HL-60 (cell line): ENCODE data around the gene MAP3K5.

ENCODE experiments used
- DNase-seq, 2 experiments: peaks; one replicate each; pipeline ENCODE4 v3.0.0-alpha.2; 2010 to 2020; ENCODE audit warnings: low read depth in 1 of 2, low spot score in 1 of 2
- H3K27ac ChIP-seq: fragments of 250-450 bp; sonication (Bioruptor Pico); replicated peaks from 2 replicates; pipeline ENCODE4 v1.5.1; 2020; ENCODE audit warnings: mild to moderate bottlenecking, moderate library complexity
- H3K27me3 ChIP-seq: fragments of 250-450 bp; sonication (Bioruptor Pico); 2 replicates; pipeline ENCODE4 v1.5.1; 2021; ENCODE audit warnings: mild to moderate bottlenecking, moderate library complexity; ENCODE audit not compliant: insufficient read depth, poor library complexity, severe bottlenecking
- H3K4me3 ChIP-seq: replicated peaks from 2 replicates; pipeline ENCODE4 v1.5.1; 2011; ENCODE audit warnings: mild to moderate bottlenecking, control low read depth, low read length; ENCODE audit not compliant: insufficient read depth
- CTCF ChIP-seq: IDR thresholded peaks from one replicate; pipeline ENCODE4 v1.5.1; 2011; ENCODE audit warnings: low read length, control low read depth, inconsistent platforms; ENCODE audit not compliant: insufficient read depth
- GABPA ChIP-seq: IDR thresholded peaks from 2 replicates; pipeline ENCODE4 v1.6.1; 2012; ENCODE audit warnings: low read depth
- POLR2AphosphoS5 ChIP-seq: IDR thresholded peaks from 2 replicates; pipeline ENCODE4 v1.6.1; 2012; ENCODE audit warnings: low read depth
- SPI1 ChIP-seq: IDR thresholded peaks from 2 replicates; pipeline ENCODE4 v1.6.1; 2012; ENCODE audit warnings: low read depth, mild to moderate bottlenecking, borderline replicate concordance
- TF ChIP-seq, protein P1 (sequence below): IDR thresholded peaks from 2 replicates; pipeline ENCODE4 v1.6.1; 2012; ENCODE audit warnings: low read depth; ENCODE audit not compliant: insufficient replicate concordance

The MAP3K5 gene

DNA sequence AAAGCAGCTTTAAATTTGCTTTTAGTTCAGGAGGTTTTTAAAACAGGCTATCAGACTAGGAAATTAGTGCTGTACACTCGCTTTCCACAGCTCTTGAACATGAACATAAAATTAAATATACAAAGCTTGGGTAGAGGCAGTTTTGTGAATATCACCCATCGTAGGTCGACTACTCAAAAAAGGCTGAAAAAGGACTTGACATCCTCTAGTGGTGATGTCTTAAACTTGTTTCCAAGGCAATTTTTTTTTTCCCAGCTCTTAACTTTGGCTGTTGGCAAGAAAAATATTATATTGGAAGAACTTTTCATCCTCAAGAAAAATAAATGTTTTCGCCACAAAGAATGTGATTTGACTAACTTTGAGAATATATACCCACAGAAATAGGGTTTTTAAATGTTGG, 244.9 kb downstream of the MAP3K5 start:
- no peak for DNase-seq
- H3K27me3 ChIP-seq: peaks cover 34% of the 10 kb centered on the region
- peak; percentile 50 for TF ChIP-seq CTCF
- no peak for TF ChIP-seq SPI1
- TF ChIP-seq, protein P1, sequence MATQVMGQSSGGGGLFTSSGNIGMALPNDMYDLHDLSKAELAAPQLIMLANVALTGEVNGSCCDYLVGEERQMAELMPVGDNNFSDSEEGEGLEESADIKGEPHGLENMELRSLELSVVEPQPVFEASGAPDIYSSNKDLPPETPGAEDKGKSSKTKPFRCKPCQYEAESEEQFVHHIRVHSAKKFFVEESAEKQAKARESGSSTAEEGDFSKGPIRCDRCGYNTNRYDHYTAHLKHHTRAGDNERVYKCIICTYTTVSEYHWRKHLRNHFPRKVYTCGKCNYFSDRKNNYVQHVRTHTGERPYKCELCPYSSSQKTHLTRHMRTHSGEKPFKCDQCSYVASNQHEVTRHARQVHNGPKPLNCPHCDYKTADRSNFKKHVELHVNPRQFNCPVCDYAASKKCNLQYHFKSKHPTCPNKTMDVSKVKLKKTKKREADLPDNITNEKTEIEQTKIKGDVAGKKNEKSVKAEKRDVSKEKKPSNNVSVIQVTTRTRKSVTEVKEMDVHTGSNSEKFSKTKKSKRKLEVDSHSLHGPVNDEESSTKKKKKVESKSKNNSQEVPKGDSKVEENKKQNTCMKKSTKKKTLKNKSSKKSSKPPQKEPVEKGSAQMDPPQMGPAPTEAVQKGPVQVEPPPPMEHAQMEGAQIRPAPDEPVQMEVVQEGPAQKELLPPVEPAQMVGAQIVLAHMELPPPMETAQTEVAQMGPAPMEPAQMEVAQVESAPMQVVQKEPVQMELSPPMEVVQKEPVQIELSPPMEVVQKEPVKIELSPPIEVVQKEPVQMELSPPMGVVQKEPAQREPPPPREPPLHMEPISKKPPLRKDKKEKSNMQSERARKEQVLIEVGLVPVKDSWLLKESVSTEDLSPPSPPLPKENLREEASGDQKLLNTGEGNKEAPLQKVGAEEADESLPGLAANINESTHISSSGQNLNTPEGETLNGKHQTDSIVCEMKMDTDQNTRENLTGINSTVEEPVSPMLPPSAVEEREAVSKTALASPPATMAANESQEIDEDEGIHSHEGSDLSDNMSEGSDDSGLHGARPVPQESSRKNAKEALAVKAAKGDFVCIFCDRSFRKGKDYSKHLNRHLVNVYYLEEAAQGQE: no peak
- no peak overlapping the region for H3K4me3 ChIP-seq
- no peak overlapping the region for H3K27ac ChIP-seq

GRCh38 chr6:136546331-136546730, 245.9 kb downstream of the MAP3K5 start:
- no peak for DNase-seq
- Histone ChIP-seq H3K4me3 (no peak overlapping the region), H3K27ac (no peak overlapping the region), H3K27me3 (peaks cover 34% of the 10 kb centered on the region)
- TF ChIP-seq CTCF (no peak), GABPA (no peak), SPI1 (no peak), POLR2AphosphoS5 (no peak)
- TF ChIP-seq, protein P1: no peak

- DNase-seq: no peak
- H3K27ac ChIP-seq: no peak overlapping the region
- H3K4me3 ChIP-seq: no peak overlapping the region
- TF ChIP-seq CTCF (no peak), GABPA (no peak), POLR2AphosphoS5 (no peak), SPI1 (no peak)
- TF ChIP-seq, protein P1: no peak
- peaks cover 21% of the 10 kb centered on the region for H3K27me3 ChIP-seq
Observed at GRCh38 chr6:136544326-136544725, 248.0 kb downstream of the MAP3K5 start.
